Hematopoietic multipotent progenitor cell treated with erythropoietin and hydrocortisone succinate and interleukin-3 and kit ligand, for 17 days (in vitro differentiated cells): Measurements from ENCODE around the gene FAM90A1.
A peak's percentile ranks its signal among the peaks of the same experiment; 100 is the strongest.
"Not testable (repeated sequence)": the region's sequence is repeated elsewhere in the genome, so short reads cannot be mapped to it uniquely, and the experiment has no call there.

Experiments used
- DNase-seq: peaks from one replicate; pipeline ENCODE4 v3.0.0-alpha.2; 2015; ENCODE audit warnings: low spot score

The FAM90A1 gene

DNA sequence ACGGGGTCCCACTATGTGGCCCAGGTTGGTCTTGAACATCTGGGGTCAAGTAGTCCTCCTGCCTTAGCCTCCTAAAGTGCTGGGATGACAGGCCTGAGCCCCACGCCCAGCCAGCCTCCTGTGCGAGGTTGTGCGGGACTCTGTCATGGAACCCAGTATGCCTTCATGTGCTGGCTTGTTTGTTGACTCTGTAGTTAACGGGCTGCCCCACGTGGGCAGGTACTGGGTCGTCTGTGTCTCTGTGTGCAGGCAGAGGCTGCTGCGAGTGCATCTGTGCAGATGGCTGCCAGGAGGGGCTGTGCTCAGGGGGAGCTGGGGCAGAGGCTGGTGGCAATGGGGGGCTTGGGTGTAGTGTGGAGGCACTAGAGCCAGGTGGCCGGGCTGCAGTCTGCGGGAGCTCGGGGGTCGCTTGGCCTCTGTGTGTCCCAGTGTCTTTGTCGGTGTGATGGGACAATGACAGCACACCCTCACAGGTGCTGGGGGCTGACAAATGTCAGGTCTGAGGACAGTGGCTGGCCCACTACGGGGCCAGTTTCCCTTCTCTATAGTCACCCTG is 6.0 kb upstream of the FAM90A1 start:
- DNase-seq, result not testable (repeated sequence)

DNA sequence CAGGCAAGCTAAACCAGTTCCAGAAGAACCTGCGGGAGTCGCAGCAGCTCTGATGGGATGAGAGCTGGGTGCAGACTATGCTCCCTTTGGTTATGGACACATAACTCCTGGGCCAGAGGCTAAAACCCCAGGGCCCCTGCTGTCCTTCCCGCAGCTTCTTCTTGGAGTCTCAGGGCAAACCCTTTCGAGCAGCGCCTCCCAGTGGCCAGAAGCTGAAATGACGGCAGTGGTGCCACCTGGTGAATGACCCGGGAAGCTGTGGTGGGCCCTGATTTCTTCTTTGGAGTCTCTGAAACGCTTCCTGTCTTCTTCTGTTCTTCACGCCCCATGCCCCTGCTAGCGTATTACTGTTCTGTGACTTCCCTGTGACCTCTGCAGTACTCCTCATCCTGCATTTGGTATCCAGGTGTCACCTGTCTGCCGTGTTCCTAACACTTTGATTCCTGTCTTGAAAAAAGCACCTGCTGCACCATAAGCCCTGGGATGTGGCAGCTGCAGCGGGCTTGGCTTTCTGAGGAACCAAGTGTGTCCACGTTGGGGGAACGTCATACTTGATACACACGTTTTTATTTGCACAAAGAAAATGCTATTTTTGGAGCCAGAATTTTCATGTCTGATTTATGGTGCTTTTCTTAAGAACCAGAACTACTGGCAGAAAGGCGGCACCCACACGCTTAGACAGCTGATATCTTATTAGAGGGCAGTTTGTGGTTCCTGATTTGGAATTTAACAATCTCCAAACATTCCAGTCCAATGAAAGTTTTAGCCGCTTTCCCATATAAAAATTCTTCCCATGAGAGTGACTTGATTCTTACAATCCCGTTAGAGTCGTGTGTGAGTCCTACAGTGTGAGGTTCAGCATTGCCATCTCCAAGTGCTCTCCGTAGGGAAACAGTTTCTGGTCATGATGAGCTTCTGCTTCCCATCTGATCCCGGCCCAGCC is 4.5 kb upstream of the FAM90A1 start:
- peak; percentile 32 for DNase-seq

DNA sequence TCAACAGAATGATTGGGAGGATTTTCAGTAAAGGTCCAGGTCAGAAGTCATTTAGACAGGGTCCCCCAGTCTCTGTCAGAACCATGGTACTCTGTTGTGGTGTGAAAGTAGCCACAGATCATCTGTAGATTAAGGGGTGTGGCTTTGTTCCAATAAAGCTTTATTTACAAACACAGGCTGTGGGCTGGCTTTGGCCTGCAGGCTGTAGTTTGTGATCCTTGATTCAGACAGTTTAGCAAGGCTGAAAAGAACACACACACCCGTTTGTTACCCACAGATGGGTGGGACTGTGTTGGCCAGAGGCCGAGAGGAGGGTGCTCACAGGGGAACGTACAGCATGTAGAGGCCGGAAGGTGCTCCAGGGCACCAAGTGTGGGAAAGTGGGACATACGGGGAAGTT is 3.6 kb upstream of the FAM90A1 start:
- not testable (repeated sequence) for DNase-seq

DNA sequence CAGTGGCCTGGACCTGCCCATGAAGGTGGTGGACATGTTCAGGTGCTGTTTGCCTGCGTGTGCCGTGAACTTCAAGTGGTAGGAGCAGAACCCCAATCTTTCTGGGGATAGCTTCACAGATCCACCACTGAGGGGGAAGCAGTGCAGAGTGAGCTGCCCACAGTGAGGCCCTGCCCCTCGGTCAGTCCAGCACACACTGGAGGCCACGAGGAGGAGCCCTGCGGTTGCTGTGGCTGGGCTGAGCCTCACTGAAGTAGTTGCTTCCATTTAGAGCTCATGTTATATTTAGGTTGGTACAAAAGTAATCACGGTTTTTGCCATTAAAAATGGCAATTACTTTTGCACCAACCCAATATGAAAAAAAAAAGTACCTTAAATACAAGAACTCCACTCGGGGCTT is 2.1 kb upstream of the FAM90A1 start:
- DNase-seq, result not testable (repeated sequence)

DNA sequence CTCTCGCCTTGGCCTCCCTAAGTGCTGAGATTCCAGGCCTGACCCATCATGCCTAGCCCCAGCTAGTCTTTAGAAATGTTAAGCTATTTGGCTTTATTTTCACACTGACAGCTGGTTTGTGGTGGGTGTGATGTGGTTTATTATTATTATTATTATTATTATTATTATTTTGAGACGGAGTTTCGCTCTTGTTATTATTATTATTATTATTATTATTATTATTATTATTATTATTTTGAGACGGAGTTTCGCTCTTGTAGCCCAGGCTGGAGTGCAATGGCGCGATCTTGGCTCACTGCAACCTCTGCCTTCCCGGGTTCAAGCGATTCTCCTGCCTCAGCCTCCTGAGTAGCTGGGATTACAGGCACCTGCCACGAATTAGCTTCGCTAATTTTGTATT is 1.2 kb upstream of the FAM90A1 start:
- DNase-seq, result not testable (repeated sequence)

DNA sequence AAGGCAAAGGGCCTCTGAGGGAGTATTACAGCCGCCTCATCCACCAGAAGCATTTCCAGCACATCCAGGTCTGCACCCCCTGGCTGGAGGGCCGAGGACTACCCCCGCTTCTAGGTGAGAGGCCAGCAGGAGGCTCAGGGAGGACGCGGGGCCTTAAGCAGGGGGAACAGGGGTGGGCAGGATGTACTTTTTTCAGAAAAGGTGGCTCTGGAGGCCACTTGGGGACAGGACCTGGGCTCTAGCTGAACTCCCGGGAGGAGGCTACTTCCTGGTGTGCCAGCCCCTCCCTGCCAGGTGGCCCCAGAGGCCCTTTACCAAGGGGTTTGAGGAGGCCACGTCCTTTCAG is 287 bp upstream of the FAM90A1 start:
- DNase-seq, result not testable (repeated sequence)

DNA sequence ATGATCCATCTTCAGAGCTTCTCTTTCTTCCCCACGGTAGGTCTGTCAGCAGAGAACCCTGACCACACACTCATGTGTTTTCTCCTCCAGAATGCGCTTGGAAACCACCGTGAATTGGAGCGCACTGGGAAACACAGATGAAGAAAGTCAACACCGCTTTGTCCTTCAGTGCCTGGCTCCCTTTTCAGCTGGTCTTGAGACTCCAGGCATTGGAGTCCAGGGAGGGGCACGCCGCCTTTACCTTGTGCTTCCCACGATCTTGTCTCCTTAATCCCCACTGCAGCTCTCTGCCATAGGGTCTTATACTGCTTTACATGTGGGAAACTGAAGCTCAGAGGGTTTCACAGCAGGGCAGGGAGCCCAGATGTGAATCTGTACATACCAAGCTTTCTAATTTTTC is 1.1 kb downstream of the FAM90A1 start:
- no peak for DNase-seq

DNA sequence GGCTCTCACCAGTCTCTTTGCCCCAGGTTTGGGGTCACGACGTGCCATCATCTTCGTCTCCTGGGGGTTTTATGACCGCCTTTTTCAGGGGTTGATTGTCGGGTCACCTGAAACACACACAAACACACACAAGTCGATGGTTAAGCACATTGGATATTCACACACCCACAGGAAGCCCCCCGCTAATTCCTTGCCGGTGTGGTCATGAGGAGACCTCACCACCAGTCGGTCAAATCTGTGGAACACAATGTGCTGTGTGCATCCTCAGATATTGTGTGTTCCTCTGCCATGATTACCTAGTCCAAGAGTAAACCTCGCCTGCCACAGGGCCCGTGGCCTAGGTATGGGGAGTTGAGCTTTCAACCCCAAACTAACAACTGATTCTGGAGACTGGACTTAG is 2.6 kb downstream of the FAM90A1 start:
- not testable (repeated sequence) for DNase-seq

DNA sequence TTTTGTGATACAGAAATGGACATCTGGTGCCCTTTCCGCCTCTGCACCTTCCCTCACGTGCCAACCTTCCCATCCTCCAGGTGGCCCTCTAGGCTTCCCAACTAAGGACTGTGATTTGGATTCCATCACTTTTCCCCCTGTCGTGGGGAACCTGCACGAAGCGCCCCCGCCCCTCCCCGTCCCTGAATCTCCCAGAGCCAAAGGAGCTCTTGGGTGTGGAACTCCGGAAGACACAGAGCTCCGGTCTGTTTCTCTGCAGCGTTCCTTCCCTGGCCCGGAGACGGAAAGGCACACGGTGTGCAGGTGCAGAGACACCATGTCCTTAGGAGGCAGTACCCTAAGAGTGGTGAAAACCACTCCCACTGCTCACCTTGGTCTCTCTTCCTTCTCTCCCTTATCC is 3.8 kb downstream of the FAM90A1 start:
- DNase-seq, result not testable (repeated sequence)

DNA sequence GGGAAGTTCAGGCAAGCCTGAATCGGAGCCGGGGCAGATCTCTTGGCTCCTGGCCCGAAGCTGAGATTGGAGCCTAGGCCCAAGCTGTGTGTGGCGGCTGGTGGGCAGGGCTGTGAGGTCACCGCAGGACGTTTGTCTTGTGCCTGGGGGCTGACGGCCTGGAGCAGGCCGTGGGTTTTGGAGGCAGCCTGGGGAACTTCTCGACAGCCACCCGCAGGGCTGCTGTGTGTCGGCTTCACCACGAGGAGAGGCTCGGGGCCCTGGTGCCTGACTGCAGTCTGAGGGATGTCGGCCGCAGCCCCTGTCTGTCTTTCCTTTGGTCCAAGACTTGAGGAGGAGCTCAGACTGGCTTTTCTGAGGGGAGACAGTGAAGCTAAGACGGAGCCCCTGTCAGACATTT is 5.1 kb downstream of the FAM90A1 start:
- DNase-seq, result not testable (repeated sequence)

DNA sequence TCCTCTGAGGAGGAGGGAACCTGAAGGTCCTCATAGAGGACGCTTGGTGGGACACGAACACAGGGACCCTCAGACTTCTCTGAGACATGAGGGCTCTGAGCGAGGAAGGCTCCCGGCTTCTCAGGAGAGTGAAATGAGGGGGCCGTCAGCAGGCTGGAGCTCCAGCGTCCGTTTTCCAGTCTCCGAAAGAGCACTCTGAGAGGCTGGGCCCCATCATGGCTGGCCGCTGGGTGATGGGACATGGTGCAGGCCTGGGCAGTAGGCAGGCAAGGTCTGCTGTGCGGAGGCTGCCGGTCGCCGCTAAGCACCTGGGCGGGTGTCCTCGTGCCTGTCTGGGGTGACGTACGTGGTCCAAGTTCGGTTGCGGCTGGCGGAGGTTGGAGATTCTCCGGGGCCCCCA is 5.6 kb downstream of the FAM90A1 start:
- not testable (repeated sequence) for DNase-seq

DNA sequence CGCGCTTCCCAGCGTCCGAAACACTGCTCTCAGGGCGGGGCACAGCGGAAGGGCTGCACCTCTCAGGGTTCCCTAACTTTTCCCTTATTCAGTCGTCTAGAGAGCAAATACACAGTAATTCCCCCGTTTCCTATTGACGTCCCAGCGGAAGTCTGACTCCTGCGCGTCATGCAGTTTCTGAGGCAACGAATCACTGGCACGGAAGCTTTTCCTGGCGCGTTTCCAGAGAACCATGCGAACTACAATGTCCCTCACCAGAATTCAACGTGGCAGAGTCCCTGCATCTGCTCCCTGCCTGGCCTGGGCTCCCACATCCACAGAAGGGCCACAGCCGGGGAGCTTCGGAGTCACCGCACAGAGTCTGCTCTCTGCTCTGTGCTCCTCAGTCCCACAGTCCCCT is 6.0 kb downstream of the FAM90A1 start:
- DNase-seq, result not testable (repeated sequence)

DNA sequence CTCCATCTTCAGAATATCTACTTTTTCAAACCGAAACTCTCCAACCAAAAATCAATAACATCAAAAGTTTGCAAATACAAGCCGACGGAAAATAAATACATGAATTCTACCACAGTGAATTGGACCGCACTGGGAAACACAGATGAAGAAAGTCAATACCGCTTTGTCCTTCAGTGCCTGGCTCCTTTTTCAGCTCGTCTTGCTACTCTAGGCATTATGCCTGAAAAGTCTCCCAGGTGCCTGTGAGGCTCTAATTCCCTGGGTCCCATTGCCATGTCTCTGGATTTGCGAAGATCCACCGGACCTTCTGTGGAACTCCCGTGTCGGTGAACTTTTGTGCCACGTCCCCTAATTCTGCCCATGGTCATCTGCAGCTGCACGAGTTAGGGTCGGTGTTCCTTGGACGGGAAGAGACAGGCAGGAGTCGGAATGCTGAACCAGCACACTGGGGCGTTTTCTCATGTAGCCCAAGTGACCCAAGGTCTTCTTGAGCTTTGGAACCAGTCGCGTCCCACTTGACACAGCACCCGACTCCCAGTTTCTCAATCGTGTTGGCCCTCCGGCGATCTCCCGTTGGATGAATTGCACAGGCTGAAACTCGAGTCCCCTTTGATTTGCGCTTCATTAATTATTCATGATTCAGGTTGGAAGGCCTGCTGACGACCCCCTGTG is 8.6 kb downstream of the FAM90A1 start:
- DNase-seq, result not testable (repeated sequence)

DNA sequence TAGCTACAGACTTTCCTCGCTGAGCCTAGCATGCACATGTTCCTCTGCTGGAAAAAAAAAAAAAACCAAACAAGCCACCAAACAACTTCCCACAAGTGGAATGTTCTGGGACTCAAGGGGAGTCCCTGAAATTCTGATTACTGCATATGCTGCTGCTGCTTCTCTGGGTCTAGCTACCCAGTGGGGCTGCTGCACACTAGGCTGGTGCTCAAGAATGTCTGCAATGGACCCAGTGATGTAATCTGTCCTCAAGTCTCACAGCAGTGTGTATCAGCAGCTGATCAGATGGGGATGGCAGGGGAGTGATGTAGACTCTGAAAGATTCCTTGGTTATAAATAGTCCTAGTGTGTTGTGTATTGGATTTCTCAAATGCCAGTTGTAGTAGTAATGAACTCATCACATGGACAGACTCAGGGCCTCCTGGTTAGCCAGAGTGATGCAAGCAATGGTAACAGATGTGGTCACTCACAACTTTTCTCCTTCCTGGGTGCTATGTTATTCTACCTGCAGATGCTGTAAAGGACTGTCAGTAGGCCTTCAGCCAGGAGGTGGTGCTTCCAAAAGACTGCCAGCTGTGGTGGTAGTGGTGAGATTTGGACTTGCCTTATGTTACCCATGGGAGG is 29.6 kb downstream of the FAM90A1 start:
- not testable (repeated sequence) for DNase-seq

DNA sequence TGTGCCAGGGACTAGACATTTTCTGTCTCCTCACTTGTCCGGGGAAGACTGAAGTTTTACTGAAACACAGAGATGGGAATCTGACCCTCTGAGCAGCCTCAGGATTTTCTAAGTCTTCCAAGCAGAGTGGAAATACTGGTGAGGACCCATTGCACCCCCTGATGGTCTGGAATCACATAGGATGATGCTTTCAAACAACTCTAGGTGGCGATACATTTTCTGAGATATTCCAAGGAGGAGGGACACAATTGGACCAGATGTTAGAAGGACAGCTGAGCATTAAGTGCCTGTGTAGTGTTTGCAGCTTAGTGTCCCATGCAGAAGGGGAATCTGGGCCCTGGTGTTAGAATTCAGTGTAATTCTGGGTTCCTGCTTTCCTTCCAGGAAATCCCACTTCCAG is 39.3 kb downstream of the FAM90A1 start:
- not testable (repeated sequence) for DNase-seq

DNA sequence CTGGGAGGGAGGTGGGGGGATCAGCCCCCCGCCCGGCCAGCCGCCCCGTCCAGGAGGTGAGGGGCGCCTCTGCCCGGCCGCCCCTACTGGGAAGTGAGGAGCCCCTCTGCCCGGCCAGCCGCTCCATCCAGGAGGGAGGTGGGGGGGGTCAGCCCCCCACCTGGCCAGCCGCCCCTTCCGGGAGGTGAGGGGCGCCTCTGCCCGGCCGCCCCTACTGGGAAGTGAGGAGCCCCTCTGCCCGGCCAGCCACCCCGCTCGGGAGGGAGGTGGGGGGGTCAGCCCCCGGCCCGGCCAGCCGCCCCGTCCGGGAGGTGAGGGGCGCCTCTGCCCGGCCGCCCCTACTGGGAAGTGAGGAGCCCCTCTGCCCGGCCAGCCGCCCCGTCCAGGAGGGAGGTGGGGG is 43.2 kb downstream of the FAM90A1 start:
- not testable (repeated sequence) for DNase-seq

DNA sequence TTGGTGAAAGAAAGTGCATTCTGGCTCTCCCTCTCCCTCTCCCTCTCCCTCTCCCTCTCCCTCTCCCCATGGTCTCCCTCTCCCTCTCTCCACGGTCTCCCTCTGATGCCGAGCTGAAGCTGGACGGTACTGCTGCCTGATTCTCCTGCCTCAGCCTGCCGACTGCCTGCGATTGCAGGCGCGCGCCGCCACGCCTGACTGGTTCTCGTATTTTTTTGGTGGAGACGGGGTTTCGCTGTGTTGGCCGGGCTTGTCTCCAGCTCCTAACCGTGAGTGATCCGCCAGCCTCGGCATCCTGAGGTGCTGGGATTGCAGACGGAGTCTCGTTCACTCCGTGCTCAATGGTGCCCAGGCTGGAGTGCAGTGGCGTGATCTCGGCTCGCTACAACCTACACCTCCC is 44.1 kb downstream of the FAM90A1 start:
- DNase-seq, result not testable (repeated sequence)

DNA sequence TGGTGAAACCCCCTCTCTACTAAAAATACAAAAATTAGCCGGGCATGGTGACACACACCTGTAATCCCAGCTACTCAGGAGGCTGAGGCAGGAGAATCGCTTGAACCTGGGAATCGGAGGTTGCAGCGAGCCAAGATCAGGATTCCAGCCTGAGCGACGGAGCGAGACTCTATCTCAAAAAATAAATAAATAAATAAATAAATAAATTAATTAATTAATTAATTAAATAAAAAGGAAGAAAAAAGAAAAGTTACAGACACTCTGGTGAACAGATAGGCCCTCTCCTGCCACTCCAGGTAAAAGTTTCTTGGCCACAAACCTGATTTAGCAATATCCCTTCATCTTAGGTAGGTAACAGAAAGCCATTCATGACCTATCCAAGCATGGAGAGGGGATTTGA is 44.5 kb downstream of the FAM90A1 start:
- not testable (repeated sequence) for DNase-seq

DNA sequence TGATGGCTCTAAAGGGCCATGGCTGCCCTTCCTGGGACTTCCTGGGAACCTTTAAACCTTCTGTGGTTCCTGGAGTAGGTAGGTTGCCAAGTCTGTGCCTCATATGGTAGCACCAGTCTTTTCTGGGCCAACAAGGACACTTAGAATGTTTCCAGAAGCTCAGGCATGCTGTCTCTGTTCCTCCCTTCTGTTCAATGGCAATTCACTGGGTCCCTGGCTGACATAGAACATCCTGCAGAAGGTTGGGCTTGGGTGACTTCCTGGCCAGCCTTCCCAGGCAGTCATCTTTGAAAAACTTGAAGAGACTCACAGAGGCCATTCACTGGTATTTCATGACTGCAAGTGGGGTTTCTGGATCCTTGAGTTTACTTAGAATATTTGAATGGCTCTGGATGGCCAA is 46.1 kb downstream of the FAM90A1 start:
- not testable (repeated sequence) for DNase-seq

DNA sequence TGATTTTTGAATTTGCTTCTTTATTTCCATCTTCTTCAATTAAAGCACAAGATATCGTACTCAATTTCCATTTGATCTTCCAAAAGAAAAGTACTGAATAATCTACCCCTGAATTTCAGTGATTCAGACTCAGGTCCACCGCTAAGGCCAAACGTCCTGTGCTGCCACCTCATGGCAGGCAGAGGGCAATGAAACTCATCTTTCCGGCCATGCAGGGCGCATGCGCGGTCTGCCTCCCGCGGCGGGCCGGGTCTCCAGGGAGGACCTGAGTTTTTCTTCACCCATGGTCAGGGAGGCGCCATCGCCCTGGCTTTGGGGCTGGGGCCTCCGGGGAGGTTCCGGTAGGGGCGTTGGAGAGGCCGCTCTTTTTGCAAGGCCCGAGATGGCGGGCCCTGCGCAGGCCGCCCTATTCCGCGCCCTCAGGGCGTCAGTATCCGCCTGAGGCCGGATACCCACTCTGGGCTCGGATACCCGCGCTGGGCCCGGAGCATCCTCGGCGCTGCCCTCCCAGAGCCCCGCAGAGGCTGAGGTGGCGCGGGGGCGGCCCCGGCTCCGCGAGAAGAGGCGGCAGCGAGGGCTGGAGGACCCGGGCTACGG is 47.3 kb downstream of the FAM90A1 start:
- DNase-seq, result peak; percentile 56

DNA sequence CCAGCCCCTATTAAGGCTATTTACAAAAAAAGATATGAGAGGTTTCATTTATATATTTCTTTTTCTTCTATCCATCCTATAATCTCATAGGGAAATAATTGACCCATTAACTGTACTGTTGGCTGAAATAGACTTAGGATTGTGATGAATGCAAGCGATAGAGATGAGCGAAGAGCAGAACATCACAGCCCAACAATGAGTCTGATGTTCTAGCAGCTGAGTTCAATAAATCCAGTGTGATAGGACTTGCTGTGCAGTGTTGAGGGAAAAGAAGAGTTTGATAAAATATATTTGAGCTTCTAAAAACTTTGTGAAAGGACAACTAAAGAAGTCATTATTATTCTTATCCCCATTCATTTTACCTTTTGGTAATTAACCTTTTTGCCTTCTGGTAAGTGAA is 54.5 kb downstream of the FAM90A1 start:
- not testable (repeated sequence) for DNase-seq
